Neutrophil (primary cell): ENCODE measurements around the gene OR4E1.

Experiments
- H3K27ac ChIP-seq: fragments of 200-600 bp; sonication (generic); 2 replicates; pipeline ENCODE4 v1.5.1; 2016; ENCODE audit warnings: mild to moderate bottlenecking, moderate library complexity
- H3K27me3 ChIP-seq: fragments of 200-600 bp; sonication (generic); 2 replicates; pipeline ENCODE4 v1.6.0; 2016; ENCODE audit warnings: mild to moderate bottlenecking
- H3K36me3 ChIP-seq: fragments of 200-600 bp; sonication (generic); 2 replicates; pipeline ENCODE4 v1.5.1; 2017
- H3K4me1 ChIP-seq, 2 experiments: fragments of 200-600 bp in 1 of 2; sonication (generic) in 1 of 2; 1 replicate in 1 of 2; 2 replicates in 1 of 2; pipeline versions ENCODE4 v1.5.1 to v1.6.1; 2013 to 2016; ENCODE audit warnings: low read depth in 1 of 2, low read length in 1 of 2, mild to moderate bottlenecking in 1 of 2, moderate library complexity in 1 of 2; ENCODE audit not compliant: control insufficient read depth in 1 of 2, insufficient read depth in 1 of 2
- H3K4me3 ChIP-seq, 2 experiments: fragments of 200-600 bp in 1 of 2; sonication (generic) in 1 of 2; 1 replicate in 1 of 2; 2 replicates in 1 of 2; pipeline ENCODE4 v1.5.1; 2013 to 2016; ENCODE audit warnings: low read depth in 1 of 2, low read length in 1 of 2, mild to moderate bottlenecking in 1 of 2, moderate library complexity in 1 of 2
- H3K9me3 ChIP-seq: fragments of 200-600 bp; sonication (generic); 2 replicates; pipeline ENCODE4 v1.5.1; 2016
- TF ChIP-seq, protein P1 (sequence below): fragments of 200-600 bp; sonication (generic); IDR thresholded peaks from 2 replicates; pipeline ENCODE4 v1.5.1; 2016; ENCODE audit warnings: antibody characterized with exemption

OR4E1 gene, protein sequence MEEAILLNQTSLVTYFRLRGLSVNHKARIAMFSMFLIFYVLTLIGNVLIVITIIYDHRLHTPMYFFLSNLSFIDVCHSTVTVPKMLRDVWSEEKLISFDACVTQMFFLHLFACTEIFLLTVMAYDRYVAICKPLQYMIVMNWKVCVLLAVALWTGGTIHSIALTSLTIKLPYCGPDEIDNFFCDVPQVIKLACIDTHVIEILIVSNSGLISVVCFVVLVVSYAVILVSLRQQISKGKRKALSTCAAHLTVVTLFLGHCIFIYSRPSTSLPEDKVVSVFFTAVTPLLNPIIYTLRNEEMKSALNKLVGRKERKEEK

DNA sequence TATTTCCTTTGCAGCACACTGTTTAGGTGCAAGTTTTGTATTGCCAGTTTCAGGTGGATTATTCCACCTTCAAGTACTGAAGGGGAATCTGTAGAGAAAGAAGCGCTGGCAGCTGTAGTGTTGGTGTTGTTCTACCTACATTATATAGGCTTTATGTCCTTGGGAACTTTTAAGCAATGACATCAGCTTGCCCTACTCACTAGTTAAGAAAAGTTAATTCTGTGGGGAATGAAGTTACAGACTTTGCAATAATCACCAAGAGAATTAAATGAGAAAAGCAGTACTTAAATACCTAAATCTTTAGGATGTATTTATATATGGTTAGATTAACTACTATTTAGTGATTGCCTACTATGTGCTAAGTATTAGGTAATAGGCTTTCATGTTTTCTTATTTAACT, at the start of gene OR4E1:
OR4E1 (minus strand) TSS at position 101 of the 400 bp plus-strand sequence. CDS start 2,883 bp downstream, outside the sequence.
- no peaks in the 10 kb centered on the region for H3K36me3 ChIP-seq
- no peaks in the 10 kb centered on the region for H3K27me3 ChIP-seq
- TF ChIP-seq, protein P1, sequence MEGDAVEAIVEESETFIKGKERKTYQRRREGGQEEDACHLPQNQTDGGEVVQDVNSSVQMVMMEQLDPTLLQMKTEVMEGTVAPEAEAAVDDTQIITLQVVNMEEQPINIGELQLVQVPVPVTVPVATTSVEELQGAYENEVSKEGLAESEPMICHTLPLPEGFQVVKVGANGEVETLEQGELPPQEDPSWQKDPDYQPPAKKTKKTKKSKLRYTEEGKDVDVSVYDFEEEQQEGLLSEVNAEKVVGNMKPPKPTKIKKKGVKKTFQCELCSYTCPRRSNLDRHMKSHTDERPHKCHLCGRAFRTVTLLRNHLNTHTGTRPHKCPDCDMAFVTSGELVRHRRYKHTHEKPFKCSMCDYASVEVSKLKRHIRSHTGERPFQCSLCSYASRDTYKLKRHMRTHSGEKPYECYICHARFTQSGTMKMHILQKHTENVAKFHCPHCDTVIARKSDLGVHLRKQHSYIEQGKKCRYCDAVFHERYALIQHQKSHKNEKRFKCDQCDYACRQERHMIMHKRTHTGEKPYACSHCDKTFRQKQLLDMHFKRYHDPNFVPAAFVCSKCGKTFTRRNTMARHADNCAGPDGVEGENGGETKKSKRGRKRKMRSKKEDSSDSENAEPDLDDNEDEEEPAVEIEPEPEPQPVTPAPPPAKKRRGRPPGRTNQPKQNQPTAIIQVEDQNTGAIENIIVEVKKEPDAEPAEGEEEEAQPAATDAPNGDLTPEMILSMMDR: no peak
- no peaks in the 10 kb centered on the region for H3K9me3 ChIP-seq
- no peak within 1 kb of the TSS for H3K4me3 ChIP-seq
- no peaks in the 10 kb centered on the region for H3K4me1 ChIP-seq
- H3K27ac ChIP-seq: no peak within 1 kb of the TSS

DNA sequence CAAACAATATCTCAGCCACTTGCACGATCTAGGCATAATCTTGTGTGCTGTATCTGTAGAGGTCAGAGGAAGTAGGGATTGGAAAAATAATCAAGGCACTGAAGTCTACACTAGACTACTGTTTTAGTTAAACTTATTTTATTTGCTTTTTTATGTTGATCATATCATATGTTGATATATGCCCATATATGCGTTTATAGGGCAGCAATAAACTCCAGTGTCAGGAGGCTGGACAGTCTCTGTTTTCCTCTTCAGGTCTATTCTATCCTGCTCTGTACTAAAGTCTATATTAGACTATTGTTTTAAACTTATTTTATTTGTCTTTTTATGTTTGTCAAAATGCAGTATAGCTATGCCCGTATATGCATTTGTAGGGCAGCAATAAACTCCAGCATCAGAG, 47.9 kb upstream of the OR4E1 start:
- Histone ChIP-seq H3K27me3 (peaks cover 54% of the 10 kb centered on the region), H3K9me3 (no peaks in the 10 kb centered on the region), H3K4me3 (no peak overlapping the region), H3K27ac (no peak overlapping the region), H3K4me1 (no peaks in the 10 kb centered on the region), H3K36me3 (no peaks in the 10 kb centered on the region)
- TF ChIP-seq, protein P1: no peak

DNA sequence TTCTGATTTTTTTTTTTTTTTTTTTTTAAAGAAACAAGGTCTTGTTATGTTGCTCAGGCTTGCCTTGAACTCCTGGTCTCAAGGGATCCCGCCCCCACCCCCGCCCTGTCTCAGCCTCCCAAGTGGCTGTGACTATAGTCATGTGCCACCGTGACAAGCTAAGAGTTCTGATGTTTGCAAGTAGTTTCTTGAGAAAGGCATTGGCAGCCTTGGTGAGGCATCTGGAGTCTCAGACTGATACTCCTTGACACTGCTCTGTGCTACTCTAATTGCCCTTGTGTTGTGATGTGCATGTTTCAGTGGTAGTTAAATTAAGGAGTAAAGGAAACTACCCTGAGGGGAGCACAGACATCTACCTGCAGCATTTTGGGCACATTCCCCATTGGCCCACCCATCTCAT, 46.2 kb upstream of the OR4E1 start:
- Histone ChIP-seq H3K9me3 (no peaks in the 10 kb centered on the region), H3K4me1 (no peaks in the 10 kb centered on the region), H3K27me3 (peaks cover 59% of the 10 kb centered on the region), H3K27ac (no peak overlapping the region), H3K4me3 (no peak overlapping the region), H3K36me3 (no peaks in the 10 kb centered on the region)
- TF ChIP-seq, protein P1: no peak

DNA sequence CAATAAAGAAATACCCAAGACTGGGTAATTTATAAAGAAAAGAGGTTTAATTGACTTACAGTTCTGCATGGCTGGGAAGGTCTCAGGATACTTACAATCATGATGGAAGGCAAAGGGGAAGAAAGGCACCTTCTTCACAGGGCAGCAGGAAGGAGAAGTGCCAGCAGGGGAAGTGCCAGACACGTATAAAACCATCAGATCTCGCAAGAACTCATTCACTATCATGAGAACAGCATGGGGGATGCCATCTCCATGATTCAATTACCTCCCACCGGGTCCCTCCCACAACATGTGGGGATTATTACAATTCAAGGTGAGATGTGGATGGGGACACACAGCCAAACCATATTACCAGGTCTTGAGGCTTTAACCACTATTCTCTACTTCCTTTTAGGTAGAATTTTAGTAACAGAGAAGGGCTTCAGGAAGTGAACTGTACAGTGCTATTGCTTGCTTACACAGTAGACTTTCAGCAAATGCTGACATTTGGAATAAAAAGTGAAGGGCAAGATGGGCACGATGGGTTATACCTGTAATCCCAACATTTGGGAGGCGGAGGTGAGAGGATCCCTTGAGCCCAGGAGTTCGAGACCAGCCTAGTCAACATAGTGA, 40.8 kb upstream of the OR4E1 start:
- Histone ChIP-seq H3K4me3 (no peak overlapping the region), H3K27ac (no peak overlapping the region)
- TF ChIP-seq, protein P1: no peak

DNA sequence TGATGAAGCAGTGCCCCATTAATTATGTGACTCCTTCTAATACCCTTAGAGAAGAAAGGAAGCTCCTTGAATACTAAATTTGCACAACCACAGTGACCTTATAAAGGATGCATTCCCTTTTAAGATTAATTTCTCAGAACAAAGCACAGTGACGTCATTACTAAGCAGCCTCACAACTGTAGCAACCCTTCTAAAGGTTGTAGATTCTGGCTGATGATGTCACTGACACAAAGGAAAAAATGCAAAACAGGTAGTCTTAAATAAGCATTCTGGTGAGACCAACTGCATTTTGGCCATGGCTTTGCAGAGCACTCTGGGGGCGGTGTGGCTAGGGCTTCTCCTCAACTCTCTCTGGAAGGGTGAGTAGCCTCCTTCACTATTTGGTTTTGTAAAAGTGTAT, 38.4 kb upstream of the OR4E1 start:
- Histone ChIP-seq H3K4me1 (no peaks in the 10 kb centered on the region), H3K4me3 (no peak overlapping the region), H3K27me3 (peaks cover 41% of the 10 kb centered on the region), H3K9me3 (peaks cover 5% of the 10 kb centered on the region), H3K36me3 (no peaks in the 10 kb centered on the region), H3K27ac (no peak overlapping the region)
- TF ChIP-seq, protein P1: no peak

More for the DNA sequence above, 40.8 kb upstream of the OR4E1 start:
- Histone ChIP-seq H3K9me3 (no peaks in the 10 kb centered on the region), H3K27me3 (peaks cover 45% of the 10 kb centered on the region), H3K4me1 (no peaks in the 10 kb centered on the region), H3K36me3 (no peaks in the 10 kb centered on the region)
